GM10266 (cell line): ENCODE results near the gene NEO1.
A peak's percentile ranks its signal among the peaks of the same experiment; 100 is the strongest.

Experiments used
- DNase-seq: peaks from one replicate; pipeline ENCODE4 v3.0.0; 2012; ENCODE audit errors: extremely low spot score
- TF ChIP-seq, protein P1 (sequence below): IDR thresholded peaks from 2 replicates; pipeline ENCODE4 v1.5.1; 2012; ENCODE audit warnings: mild to moderate bottlenecking, low read depth; ENCODE audit not compliant: control insufficient read depth, insufficient read depth; ENCODE audit errors: missing control alignments

The NEO1 gene

DNA sequence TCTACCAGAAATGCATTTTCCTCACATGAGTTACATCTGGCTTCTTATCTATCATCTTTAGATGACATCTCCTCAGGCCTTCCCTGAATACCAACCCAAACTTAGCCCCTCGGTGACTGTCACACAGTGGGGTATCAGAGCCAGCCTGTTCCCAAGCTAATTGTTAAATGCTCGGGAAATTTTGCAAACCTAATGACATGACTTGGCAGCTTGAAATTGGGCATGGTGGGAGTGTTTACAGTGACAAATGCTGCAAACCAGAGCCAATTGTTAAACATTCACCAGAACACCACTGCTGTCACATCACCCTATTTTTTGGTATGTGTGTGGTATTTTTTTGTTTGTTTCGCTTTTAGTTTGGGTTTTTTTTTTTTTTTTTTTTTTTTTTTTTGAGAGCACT, 185.6 kb downstream of the NEO1 start:
- DNase-seq: no peak
- TF ChIP-seq, protein P1, sequence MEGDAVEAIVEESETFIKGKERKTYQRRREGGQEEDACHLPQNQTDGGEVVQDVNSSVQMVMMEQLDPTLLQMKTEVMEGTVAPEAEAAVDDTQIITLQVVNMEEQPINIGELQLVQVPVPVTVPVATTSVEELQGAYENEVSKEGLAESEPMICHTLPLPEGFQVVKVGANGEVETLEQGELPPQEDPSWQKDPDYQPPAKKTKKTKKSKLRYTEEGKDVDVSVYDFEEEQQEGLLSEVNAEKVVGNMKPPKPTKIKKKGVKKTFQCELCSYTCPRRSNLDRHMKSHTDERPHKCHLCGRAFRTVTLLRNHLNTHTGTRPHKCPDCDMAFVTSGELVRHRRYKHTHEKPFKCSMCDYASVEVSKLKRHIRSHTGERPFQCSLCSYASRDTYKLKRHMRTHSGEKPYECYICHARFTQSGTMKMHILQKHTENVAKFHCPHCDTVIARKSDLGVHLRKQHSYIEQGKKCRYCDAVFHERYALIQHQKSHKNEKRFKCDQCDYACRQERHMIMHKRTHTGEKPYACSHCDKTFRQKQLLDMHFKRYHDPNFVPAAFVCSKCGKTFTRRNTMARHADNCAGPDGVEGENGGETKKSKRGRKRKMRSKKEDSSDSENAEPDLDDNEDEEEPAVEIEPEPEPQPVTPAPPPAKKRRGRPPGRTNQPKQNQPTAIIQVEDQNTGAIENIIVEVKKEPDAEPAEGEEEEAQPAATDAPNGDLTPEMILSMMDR: no peak

DNA sequence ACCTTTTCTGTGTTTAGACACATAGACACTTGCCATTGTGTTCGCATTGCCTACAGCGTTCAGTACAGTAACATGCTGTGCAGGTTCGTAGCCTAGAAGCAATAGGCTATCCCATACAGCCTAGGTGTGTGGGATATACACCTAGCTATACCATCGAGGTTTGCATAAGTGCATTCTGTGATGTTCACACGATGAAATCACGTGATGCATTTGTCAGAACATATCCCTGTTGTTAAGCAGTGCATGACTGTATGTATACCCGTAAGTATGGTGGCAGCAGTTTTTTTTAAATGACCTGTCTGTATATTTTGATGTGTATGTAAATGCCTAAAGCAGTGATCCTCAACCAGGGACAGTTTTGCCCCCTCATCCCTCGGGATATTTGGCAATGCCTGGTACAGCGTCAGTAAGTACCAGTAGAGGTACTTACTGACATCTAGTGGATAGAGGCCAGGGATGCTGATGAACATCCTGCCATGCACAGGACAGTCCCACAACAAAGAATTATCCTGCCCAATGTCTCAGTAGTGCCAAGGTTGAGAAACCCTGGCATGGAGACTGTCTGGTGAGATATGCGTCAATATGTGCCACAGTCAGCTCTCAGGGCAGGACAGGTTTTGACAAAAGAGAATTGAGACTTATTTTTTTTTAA, 187.4 kb downstream of the NEO1 start:
- DNase-seq: no peak
- TF ChIP-seq, protein P1: peak; percentile 22

DNA sequence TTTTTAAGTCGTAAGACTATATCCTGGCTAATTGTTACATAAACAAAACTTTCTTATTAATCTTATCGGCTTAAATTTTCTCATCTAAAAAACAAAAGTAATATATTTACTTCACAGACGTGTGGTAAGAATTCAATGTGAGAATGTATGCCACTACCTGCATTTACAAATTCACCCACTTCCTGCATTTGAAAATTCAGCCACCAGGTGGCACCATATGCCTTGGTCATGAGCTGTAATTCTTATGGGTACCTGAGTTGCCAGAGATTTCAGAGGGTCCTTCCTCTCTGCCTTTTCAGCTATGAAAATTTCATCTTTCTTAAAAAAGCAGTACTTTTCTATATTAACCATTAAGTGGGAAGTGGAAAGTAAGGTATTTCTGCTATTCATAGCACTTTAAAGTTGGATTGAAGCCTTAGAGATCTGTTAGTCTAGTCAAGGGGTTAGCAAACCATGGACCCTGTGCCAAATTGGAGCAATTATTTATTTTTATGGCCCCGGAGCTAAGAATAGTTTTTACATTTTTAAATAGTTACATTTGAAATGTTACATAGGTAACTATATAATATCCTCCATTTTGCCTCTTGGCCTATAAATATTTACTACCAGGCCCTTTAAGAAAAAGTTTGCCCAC, 188.7 kb downstream of the NEO1 start:
- peak; percentile 49 for DNase-seq
- TF ChIP-seq, protein P1: peak; percentile 81

DNA sequence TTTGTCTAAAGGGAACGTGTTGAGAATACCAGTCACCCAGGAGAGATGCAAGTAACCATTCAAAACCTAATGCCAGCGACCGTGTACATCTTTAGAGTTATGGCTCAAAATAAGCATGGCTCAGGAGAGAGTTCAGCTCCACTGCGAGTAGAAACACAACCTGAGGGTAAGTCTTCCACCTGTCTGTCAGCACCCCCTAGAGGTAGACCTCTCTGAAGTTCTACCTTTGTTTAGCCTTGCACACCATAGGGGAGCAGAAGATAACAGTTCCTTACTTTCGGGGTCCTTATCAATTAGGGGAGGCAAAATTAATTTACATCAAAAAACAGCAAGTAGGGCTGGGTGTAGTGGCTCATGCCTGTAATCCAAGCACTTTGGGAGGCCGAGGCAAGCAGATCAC, 192.1 kb downstream of the NEO1 start:
- TF ChIP-seq, protein P1: peak; percentile 49
- peak; percentile 14 for DNase-seq

DNA sequence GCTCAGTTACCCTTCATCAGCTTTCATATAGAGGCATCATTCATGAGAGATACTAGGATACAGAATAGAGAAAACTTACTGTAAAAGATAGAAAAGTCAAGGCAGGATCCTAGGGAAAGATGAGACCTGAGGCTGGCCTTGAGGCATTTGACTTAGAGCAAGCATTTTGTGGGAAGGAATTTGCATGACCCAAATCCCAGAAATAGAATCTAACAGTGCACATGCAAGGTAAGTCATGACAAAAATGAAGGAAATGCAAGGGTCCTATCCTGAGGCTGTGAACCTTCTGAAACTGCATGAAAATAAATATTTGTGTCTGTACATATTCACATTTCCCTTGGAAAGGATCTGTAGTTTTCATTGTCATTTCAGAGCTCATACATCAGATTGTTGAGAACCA, 194.2 kb downstream of the NEO1 start:
- DNase-seq: no peak
- TF ChIP-seq, protein P1: no peak

DNA sequence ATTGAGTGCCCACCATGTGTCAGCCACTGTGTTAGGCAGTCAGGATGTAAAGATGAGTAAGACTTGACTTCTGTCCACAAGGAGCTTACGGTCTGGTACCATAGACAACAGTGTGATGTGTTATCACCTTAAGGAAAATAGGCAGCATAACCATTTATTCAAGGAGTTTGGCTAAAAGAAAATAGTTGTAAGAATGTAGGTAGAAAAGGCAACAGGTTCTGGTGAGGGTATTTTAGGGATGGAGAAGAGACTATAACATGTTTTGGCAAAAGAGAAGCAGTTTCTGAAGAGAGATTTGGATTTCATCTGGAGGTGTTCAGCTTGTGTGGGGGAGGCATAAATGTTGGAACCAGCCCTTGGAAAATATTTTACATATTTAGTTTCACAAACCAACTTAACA, 194.6 kb downstream of the NEO1 start:
- DNase-seq: no peak
- TF ChIP-seq, protein P1: no peak

DNA sequence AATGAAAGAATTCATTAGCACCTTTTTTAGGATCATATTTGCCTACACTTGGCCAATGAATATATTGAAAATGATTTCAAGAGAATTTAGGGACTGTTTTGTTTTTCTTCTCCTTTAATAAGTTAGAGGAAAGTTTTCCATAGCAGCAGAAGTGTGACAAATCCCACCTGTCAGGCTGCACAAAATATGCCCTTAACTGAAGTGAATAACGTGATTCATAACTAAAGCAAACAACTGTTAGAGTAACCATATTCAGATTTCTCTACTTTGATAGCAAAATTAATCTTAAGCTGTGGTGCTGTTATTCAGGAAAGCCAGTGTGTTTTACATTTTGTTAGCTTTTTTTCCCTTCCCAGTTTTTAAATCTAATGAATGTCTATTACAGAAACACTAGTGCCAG, 195.1 kb downstream of the NEO1 start:
- DNase-seq: no peak
- TF ChIP-seq, protein P1: no peak
